H7 (cell line): ENCODE measurements around the gene CCDC141. TPM values are rescaled to one million over a fixed set of nuclear protein-coding genes. Genes with fewer than 3 reads are reported as not detected.

ENCODE experiments used
- DNase-seq: peaks from one replicate; pipeline ENCODE4 v3.0.0; 2012
- H3K27me3 ChIP-seq: 2 replicates; pipeline ENCODE4 v1.6.0; 2011; ENCODE audit warnings: mild to moderate bottlenecking, low read length; ENCODE audit not compliant: control insufficient read depth, insufficient read depth
- H3K36me3 ChIP-seq: replicated peaks from 2 replicates; pipeline ENCODE4 v1.5.1; 2011; ENCODE audit warnings: low read length; ENCODE audit not compliant: control insufficient read depth, insufficient read depth
- H3K4me3 ChIP-seq: 2 replicates; pipeline ENCODE4 v1.5.1; 2011; ENCODE audit warnings: low read depth, mild to moderate bottlenecking, control low read depth, low read length, moderate library complexity; ENCODE audit not compliant: insufficient read depth
- total RNA-seq: library from RNA; depleted of rRNA; stranded (reverse); fragments of >200 nt; shearing (Covaris generic); gene quantifications from 2 replicates; pipeline ENCODE4 v1.2.3, GENCODE V29; 2014

The CCDC141 gene
- total RNA-seq, 1 experiment from 2014 or later: 1.2 TPM

DNA sequence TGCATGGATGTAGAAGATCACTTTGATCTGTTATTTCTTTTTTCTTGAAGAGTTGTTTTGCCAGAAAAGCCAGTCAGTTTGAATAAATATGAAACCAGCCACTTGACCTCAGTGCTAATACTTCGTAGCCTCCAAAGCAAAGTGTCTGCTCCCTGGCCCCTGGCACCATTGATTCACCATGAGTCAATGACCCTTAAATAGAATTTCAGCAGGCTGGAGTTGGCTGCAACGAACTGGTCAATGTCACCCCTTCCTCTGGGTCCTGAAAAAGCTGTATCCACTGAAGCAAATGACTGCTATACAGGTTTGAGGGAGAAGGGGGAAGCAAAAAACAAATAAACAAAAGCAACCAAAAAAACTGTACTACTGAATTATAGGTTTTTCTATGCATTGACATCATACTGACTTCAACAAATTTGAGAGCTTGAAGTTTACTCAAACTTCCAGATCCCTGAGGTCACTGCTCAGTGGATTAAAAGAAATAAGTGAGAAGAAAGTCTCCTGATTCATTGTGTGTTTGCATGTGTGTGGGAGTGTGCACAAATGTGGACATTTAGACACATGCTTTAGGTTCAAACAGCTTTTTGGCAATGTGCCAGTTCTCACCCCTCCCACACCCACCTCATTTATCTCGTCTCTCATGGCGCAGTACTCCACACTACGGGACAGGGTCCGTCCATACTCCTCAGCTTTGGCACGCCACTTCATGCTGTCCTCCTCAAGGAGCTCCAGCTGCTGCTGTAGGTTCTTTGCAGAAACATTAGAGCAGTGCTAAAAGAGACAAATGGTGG, 184.6 kb downstream of the CCDC141 start:
- no peak overlapping the region for H3K4me3 ChIP-seq
- no peak for DNase-seq
- no peaks in the 10 kb centered on the region for H3K36me3 ChIP-seq
- H3K27me3 ChIP-seq: no peaks in the 10 kb centered on the region

DNA sequence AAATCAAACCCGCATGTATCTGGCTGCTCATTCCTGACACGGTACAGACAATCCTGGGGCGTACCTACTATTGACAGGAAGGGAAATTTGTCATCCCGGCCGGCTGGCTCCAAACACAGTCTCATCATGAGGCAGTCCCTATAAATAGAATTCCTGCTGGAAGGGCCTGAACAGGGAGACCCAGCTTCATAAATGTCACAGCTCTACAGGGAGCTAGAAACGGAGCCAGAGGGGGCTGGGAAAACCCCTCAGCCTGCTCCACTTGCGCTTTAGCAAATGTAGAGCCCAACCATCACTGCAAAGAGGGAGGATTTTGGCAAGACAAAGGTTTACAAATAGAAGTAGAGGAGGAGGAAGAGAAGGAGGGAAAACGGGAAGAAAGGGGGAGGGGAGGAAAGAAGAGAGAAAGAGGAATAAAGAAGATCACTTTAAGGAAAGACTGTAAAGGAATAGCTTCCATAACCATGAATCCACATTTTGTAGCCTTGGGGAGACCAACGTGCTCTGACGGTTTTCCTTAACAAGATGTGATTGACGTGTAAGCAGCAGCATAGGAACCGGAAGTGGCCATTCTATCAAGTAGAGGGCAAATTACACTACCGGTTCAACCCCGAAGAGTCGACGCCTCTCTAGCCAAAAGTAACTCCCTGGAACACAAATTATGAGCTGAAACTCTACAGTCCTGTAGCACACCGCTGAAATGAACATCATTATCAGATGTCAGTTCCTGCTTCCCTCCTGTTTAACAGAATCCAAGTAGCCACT, 185.9 kb downstream of the CCDC141 start:
- H3K36me3 ChIP-seq: no peaks in the 10 kb centered on the region
- DNase-seq: peak; percentile 10
- no peaks in the 10 kb centered on the region for H3K27me3 ChIP-seq

DNA sequence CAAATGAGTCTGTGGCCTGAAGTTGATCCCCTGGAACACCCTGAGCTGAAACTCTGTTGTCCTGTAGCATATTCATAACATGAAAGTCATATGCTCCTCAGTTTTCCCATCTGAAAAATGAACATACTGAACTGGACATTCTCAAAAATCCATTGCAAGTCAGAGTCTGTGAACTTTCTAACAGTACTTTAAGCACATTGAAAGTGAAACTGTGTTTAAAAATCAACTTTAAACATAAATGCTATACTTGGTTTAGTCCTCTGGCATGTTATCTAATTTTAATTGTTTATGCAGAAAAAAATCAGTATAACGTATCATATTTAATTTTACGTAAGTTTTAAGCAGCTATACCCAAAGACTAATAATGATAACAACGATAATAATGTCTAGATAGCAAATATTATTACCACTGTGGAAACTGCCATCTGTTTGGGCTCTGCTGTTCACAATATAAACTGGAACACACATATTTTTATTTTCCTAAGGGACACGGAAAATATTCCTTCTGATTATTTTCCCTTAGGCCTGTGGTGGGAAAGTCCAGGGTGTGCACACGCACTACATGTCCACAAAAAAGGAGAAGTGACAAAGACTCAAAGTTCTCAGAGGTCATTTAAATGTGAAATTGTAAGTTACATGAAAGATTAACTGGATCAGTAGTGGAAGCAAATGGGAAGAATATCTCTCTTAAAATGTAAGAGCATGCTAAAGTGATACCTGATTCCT, 186.6 kb downstream of the CCDC141 start:
- no peak for DNase-seq
- Histone ChIP-seq H3K27me3 (no peaks in the 10 kb centered on the region), H3K4me3 (no peak overlapping the region), H3K36me3 (no peaks in the 10 kb centered on the region)

More for the DNA sequence above, 185.9 kb downstream of the CCDC141 start:
- H3K4me3 ChIP-seq: no peak overlapping the region

DNA sequence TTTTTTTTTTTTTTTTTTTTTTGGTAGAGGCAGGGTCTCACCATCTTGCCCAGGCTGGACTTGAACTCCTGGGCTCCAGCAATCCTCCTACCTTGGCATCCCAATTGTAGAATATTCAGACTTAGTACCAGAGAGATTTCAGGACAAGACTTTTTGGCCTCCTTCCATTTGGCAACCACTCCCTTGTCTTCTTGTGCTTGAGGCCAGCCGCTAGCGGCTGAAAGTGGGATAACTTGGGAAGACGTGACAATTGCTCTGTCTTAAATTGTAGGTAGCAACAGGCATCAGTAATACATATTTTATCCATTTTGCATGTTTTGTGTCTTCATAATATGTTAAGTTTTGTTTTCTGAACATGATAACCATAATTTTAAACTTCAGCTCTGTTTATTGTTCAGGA, 189.4 kb downstream of the CCDC141 start:
- H3K36me3 ChIP-seq: no peaks in the 10 kb centered on the region
- no peaks in the 10 kb centered on the region for H3K27me3 ChIP-seq
- no peak for DNase-seq
- no peak overlapping the region for H3K4me3 ChIP-seq

DNA sequence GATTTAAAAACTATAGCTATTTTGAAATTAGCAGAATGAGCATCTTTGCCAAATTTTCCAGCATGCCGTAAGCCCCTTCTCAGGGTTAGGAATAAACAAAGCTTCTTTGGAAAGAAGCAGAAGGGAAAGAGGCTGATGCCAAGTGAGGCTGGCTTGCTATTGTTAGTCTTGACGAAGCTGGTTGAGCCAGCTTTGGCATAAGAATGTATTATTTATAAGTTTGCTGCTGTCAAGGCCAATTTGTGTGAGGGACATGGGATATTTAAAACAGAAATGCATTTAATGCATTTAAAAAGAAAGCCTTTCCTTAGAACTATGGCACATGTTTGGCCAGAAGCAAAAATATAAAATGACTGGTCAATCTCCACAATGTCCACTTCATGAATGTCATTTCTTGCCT, 190.2 kb downstream of the CCDC141 start:
- Histone ChIP-seq H3K4me3 (no peak overlapping the region), H3K36me3 (no peaks in the 10 kb centered on the region), H3K27me3 (no peaks in the 10 kb centered on the region)
- no peak for DNase-seq

DNA sequence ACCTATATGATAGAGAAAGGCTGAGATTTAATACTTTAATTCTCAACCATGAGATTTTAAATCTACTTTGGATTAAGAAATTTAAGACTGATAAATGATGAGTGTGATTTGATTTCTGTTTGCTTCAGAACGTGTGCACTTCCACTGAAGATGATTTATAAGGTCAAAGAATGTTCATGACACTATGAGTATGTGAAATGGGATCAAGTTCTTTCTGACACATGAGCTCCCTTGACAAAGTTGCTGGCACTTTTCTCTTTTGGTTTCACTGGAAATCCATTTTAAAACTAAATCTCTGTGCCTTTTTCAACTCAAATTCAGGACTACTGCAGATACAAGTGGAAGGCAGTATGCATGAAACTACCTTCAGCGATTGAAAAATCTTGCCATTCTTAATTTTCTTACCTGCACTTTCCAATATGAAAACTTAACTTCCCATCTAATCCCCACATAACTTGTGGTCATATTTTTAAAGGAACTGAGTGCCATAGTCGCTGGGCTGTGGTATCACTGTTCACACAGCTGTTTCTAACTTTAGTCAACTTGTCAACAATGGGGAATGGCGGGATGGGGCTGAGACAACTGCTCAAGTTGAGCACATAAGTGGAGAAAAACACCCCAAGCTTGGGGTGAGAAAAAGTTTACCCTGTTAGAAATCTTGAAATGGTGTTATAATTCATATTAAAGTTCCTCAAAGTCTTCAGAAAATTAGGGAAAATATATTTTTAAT, 190.9 kb downstream of the CCDC141 start:
- Histone ChIP-seq H3K4me3 (no peak overlapping the region), H3K27me3 (no peaks in the 10 kb centered on the region), H3K36me3 (no peaks in the 10 kb centered on the region)
- DNase-seq: no peak

DNA sequence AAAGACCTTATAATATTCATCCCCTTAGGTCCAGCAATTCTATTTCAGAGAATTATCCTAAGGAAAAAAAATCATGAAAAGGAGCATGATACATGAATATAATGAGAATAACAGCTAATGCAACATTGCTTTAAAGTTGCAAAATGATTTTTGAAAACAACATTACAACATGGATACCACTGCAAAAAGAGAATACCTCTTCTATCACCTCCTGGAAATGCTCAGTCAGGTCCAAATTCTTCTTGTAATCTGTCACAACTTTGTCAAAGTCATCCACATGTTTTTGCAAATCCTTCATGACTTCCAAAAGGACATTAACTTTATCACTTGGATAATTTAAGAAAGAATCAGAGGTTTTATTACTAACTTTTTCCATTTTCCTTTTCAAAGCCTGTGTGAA, 194.8 kb downstream of the CCDC141 start:
- Histone ChIP-seq H3K36me3 (no peaks in the 10 kb centered on the region), H3K27me3 (no peaks in the 10 kb centered on the region), H3K4me3 (no peak overlapping the region)
- DNase-seq: no peak

DNA sequence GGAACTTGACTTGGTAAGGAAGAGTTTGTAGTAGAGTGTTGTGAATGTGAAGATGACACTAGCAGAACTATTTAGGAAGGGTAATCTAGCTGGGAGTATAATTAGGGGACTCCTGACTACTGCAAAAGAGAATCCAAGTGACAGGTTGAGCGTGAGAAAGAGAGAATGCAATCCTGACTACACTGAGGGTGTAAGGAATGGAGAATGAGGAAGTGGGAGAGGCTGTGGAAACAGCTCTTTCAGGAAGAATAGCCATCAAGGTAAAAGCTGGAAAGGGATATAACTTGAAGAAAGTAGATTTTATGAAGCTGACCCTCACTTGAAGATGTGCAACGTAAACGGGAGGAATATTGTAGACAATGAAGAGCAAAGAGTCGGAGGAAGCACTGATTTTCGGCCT, 201.6 kb downstream of the CCDC141 start:
- Histone ChIP-seq H3K27me3 (no peaks in the 10 kb centered on the region), H3K4me3 (no peak overlapping the region), H3K36me3 (no peaks in the 10 kb centered on the region)
- no peak for DNase-seq

DNA sequence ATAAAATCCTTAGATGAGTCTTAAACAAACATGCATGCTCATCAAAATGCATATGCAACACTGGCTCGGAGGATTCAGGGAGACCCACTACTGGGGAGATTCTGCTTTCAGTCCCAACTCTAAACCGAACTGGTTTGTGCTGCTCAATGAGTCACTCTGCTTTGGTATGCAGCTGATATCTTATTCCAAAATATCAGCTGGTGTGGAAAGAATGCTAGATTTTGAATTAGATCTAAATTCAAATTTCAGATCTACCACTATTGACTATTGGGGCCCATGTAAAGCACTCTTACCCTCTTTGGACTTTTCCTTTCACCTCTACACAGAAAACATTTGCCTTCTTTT, 203.5 kb downstream of the CCDC141 start:
- Histone ChIP-seq H3K27me3 (no peaks in the 10 kb centered on the region), H3K4me3 (no peak overlapping the region), H3K36me3 (no peaks in the 10 kb centered on the region)
- no peak for DNase-seq

DNA sequence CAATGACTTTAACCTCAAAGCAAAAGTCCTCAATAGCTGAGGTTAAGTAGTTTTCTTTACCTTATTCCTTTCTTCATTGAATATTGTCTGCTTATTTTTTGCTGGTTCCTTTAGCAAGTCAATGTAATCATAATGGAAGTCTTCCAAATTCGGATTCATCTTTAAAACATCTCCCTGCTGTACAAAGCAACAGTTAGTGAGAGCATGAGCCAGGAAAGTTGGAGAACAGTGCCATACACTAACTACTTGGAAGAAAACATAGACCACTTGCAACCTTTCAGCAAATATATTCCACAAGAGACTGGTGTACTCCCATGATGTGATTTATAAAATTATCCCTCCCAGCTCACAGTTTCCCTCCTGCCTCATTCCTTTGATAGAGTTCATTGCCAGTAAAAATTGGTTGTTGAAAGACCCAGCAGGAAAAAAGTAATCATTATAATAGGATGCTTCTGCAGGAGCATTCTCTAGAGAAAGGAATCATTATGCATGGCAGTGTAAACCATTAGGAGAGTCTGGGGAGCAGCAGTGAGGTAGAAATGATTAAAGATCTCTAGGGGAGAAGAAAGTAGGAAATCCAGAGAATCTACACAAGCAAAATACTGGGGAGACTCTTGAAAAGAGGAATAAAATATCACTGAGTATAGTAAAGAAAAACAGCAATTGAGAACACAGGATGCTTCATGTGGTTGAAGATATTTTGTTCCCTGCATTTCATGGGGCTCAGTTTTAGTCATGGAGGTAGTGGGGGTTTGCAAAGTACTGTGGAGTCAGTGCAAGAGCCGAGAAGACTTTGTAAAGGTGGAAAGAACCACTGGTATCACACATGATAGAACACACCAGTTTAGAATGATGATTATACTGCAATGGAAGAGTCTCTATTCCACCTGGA, 204.1 kb downstream of the CCDC141 start:
- Histone ChIP-seq H3K27me3 (no peaks in the 10 kb centered on the region), H3K4me3 (no peak overlapping the region), H3K36me3 (no peaks in the 10 kb centered on the region)
- DNase-seq: no peak

DNA sequence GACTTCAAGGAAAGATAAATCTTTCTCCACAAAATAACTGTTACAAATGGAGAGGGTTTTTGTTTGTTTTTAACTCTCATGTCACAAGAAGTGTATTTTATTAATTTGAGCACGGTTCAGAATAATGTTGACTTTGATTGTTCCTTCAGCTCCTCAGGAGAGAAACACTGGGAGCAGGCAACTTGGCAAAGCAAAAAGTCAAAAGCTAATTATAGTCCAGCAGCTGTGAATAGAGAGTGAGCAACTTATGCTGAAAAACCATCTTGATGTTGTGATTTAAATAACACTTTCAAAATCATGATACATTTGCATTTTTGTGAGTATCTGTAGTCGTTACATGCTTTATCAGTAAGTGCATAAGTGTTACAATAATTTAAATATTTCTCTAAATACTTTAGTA, 205.2 kb downstream of the CCDC141 start:
- no peaks in the 10 kb centered on the region for H3K36me3 ChIP-seq
- no peak for DNase-seq
- no peak overlapping the region for H3K4me3 ChIP-seq
- H3K27me3 ChIP-seq: no peaks in the 10 kb centered on the region

DNA sequence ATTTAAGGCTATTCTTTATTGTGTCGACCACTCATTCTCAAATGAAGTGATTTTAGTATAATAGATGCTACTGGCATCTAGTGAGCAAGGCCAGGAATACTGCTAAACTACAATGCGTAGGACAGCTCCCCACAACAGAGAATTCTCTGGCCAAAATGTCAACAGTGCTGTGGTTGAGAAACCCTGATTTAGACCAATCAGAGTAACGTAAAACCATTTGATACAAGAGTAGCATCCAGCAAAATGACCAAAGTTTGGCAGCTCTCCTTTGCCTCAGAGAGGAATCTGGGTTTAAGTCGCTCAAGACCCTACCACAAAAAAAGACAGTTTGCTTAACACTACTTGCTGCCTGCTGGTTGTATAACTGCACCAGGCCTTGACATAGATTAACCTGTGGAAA, 205.7 kb downstream of the CCDC141 start:
- no peak for DNase-seq
- Histone ChIP-seq H3K4me3 (no peak overlapping the region), H3K27me3 (no peaks in the 10 kb centered on the region), H3K36me3 (no peaks in the 10 kb centered on the region)

DNA sequence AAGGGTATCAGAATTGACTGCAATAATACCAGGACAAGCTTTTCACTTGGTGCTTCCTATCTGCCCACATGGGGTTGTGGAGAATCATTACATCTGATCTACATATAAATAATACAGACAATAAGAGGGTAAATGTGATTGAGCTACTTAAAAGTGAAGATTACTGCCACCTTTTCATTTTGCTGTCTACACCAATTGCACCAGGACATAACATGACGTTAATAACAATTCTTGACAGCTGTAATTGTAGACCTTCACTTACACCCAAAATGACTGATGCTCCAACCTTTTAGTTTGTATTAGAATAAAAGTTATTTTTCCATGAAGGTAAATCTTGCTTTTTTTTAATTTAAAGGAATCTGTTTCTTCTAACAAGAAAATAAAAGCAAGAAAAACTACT, 206.2 kb downstream of the CCDC141 start:
- Histone ChIP-seq H3K4me3 (no peak overlapping the region), H3K27me3 (no peaks in the 10 kb centered on the region), H3K36me3 (no peaks in the 10 kb centered on the region)
- DNase-seq: no peak

DNA sequence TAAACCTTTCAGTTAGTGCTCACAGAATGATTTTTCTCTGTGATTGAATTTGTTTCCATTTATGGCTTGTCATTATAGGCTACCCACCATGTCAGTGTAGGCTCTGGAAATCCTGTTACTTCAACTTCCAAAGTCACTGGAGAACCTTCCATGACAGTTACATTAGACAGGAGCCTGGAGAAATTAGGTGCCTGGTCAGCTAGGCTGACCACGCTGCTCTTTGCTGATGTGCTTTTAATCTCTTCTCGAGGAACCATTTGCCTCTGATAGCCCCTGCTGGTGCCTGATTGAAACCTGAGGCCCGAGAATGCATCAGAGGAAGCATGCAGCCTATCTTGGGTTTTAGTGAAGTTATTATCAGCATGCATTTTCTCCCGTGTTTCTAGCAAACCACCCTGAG, 213.1 kb downstream of the CCDC141 start:
- Histone ChIP-seq H3K36me3 (no peaks in the 10 kb centered on the region), H3K4me3 (no peak overlapping the region), H3K27me3 (no peaks in the 10 kb centered on the region)
- peak; percentile 6 for DNase-seq
